Smooth muscle cell (in vitro differentiated cells): Measurements from ENCODE around the gene SUSD6. TPM values are rescaled to one million over a fixed set of nuclear protein-coding genes. Genes with fewer than 3 reads are reported as not detected.

Experiments
- DNase-seq: peaks from one replicate; lab custom pipeline; 2025; ENCODE audit not compliant: unreplicated experiment; lab: John Stamatoyannopoulos, UW
- H2AFZ ChIP-seq: fragments of 200-600 bp; sonication (generic); 2 replicates; pipeline ENCODE4 v1.6.0; 2016; ENCODE audit warnings: antibody characterized with exemption, low read depth, mild to moderate bottlenecking
- H3F3A ChIP-seq: fragments of 200-600 bp; sonication (generic); 2 replicates; pipeline ENCODE4 v1.6.0; 2017; ENCODE audit warnings: antibody characterized with exemption, low read depth
- H3K27ac ChIP-seq: fragments of 200-600 bp; sonication (generic); 2 replicates; pipeline ENCODE4 v1.5.1; 2016; ENCODE audit warnings: low read depth, mild to moderate bottlenecking
- H3K27me3 ChIP-seq: fragments of 200-600 bp; sonication (generic); 2 replicates; pipeline ENCODE4 v1.6.1; 2016; ENCODE audit warnings: low read depth, mild to moderate bottlenecking
- H3K36me3 ChIP-seq: fragments of 200-600 bp; sonication (generic); 2 replicates; pipeline ENCODE4 v1.5.1; 2016; ENCODE audit warnings: low read depth
- H3K4me1 ChIP-seq: fragments of 200-600 bp; sonication (generic); 2 replicates; pipeline ENCODE4 v1.5.1; 2016; ENCODE audit warnings: low read depth
- H3K4me2 ChIP-seq: fragments of 200-600 bp; sonication (generic); 2 replicates; pipeline ENCODE4 v1.6.0; 2016; ENCODE audit warnings: mild to moderate bottlenecking
- H3K4me3 ChIP-seq: fragments of 200-600 bp; sonication (generic); 2 replicates; pipeline ENCODE4 v1.5.1; 2016; ENCODE audit warnings: mild to moderate bottlenecking
- H3K79me2 ChIP-seq: fragments of 200-600 bp; sonication (generic); 2 replicates; pipeline ENCODE4 v1.6.0; 2016; ENCODE audit warnings: low read depth, mild to moderate bottlenecking
- H3K9ac ChIP-seq: fragments of 200-600 bp; sonication (generic); 2 replicates; pipeline ENCODE4 v1.6.0; 2016; ENCODE audit warnings: low read depth
- H3K9me3 ChIP-seq: fragments of 200-600 bp; sonication (generic); replicated peaks from 2 replicates; pipeline ENCODE4 v1.5.1; 2016; ENCODE audit warnings: low read depth
- H4K20me1 ChIP-seq: fragments of 200-600 bp; sonication (generic); 2 replicates; pipeline ENCODE4 v1.6.0; 2016; ENCODE audit warnings: low read depth
- CTCF ChIP-seq: fragments of 200-600 bp; sonication (generic); IDR thresholded peaks from 2 replicates; pipeline ENCODE4 v1.5.1; 2017; ENCODE audit warnings: borderline replicate concordance, mild to moderate bottlenecking, antibody characterized with exemption; ENCODE audit not compliant: insufficient read depth, poor library complexity, severe bottlenecking
- whole genome bisulfite sequencing: methylation state at CpG from one replicate; pipeline ENCODE4 v1.1.7; 2016; ENCODE audit warnings: low lambda C conversion rate; 5-methylcytosine and 5-hydroxymethylcytosine counted together
- polyA plus RNA-seq: library from polyadenylated mRNA; unstranded; fragments of >200 nt; fragmentation: Nextera tagmentation; extraction: Ambion mirVana; gene quantifications from 2 replicates; pipeline ENCODE4 v1.2.1, GENCODE V29; 2016
- total RNA-seq: library from RNA; depleted of rRNA; stranded (reverse); fragments of >200 nt; gene quantifications from 2 replicates; pipeline ENCODE4 v1.2.3, GENCODE V29; 2014

SUSD6 gene
- total and polyA plus RNA-seq, 2 experiments from 2014 or later: 15.8 to 25.9 TPM

GRCh38 chr14:69713209-69713781 lies 101.9 kb downstream of the SUSD6 start:
- no peak overlapping the region for H3K4me2 ChIP-seq
- no peak overlapping the region for H3K9ac ChIP-seq
- no peaks in the 10 kb centered on the region for H3K79me2 ChIP-seq
- peak overlapping the region; percentile 56 for H3K27ac ChIP-seq
- H4K20me1 ChIP-seq: no peaks in the 10 kb centered on the region
- no peak overlapping the region for H2AFZ ChIP-seq
- H3K9me3 ChIP-seq: no peaks in the 10 kb centered on the region
- H3K27me3 ChIP-seq: no peaks in the 10 kb centered on the region
- H3K36me3 ChIP-seq: peaks cover 14% of the 10 kb centered on the region
- H3F3A ChIP-seq: peaks cover 4% of the 10 kb centered on the region
- no peak overlapping the region for H3K4me3 ChIP-seq
- peaks cover 50% of the 10 kb centered on the region for H3K4me1 ChIP-seq
- TF ChIP-seq CTCF: no peak
- 73% methylated on average over 4 of the region's 4 CpGs for WGBS
- DNase-seq: no peak

DNA sequence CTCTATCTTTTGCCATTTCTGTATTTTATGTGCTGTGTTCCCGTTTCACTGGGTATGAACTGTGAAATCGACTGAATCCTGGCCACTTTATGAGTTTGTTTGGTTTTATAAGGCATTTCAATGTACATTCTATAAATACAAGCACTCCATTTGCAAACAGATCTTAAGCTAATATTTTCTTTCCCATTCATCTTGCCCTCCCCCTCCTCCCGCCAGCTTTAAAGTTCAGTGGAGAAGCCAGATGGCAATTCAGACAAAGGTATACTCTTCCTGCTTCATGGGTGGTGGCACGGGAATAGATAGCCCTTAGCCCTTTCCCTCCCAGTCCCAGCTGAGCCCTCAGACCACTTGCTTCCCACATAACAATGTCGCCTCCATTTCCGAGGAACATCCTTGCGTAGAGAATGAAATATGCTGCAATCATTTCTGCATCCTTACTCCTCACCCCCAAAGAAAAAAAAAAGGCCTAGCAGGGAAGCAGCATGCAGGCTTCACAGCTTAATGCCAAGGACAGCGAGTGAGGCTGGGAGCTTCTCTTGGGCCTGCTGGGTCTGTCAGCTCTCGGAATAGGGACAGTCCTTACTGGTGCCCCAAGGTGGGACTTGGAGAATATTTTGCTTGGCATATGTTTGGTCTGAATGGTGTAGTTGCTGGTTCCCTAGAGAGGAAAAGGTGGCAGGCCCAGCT lies 102.7 kb downstream of the SUSD6 start:
- 79% methylated on average over 9 of the region's 9 CpGs for WGBS
- Histone ChIP-seq H4K20me1 (no peaks in the 10 kb centered on the region), H3K27me3 (no peaks in the 10 kb centered on the region), H3K9me3 (no peaks in the 10 kb centered on the region), H3K4me2 (no peak overlapping the region), H3K79me2 (no peaks in the 10 kb centered on the region), H2AFZ (no peak overlapping the region), H3K4me1 (peaks cover 44% of the 10 kb centered on the region), H3K4me3 (no peak overlapping the region), H3K36me3 (peaks cover 9% of the 10 kb centered on the region), H3F3A (peaks cover 4% of the 10 kb centered on the region), H3K9ac (no peak overlapping the region), H3K27ac (peak overlapping the region; percentile 56)
- no peak for DNase-seq
- no peak for TF ChIP-seq CTCF

- Histone ChIP-seq H3K4me1 (peaks cover 54% of the 10 kb centered on the region), H3K4me3 (no peak overlapping the region), H3K27ac (peak overlapping the region; percentile 91), H3K4me2 (peak overlapping the region; percentile 63), H3K9me3 (no peaks in the 10 kb centered on the region), H3K36me3 (no peaks in the 10 kb centered on the region), H3K79me2 (no peaks in the 10 kb centered on the region), H3K9ac (peak overlapping the region; percentile 58), H3F3A (peaks cover 4% of the 10 kb centered on the region), H3K27me3 (no peaks in the 10 kb centered on the region), H2AFZ (no peak overlapping the region), H4K20me1 (no peaks in the 10 kb centered on the region)
- WGBS: 78% methylated on average over 13 of the region's 13 CpGs
- peak; percentile 40 for DNase-seq
- TF ChIP-seq CTCF: no peak
Observed at GRCh38 chr14:69715725-69716477, 104.5 kb downstream of the SUSD6 start.
